Prostate gland (tissue), 2 donors: ENCODE results near the gene MLLT10. TPM values are rescaled to one million over a fixed set of nuclear protein-coding genes. Genes with fewer than 3 reads are reported as not detected.

Experiments
- DNase-seq: peaks from one replicate; pipeline ENCODE4 v3.0.0-alpha.2; 2019; ENCODE audit warnings: low spot score
- H3K27ac ChIP-seq, 2 donors: fragments of 200-600 bp; sonication (generic); 2 replicates each; pipeline ENCODE4 v1.5.1; 2017 to 2019
- H3K27me3 ChIP-seq: fragments of 200-600 bp; sonication (generic); replicated peaks from 2 replicates; pipeline ENCODE4 v1.5.1; 2019; ENCODE audit not compliant: insufficient read depth
- H3K36me3 ChIP-seq, 2 donors: fragments of 200-600 bp; sonication (generic); 1 replicate in 1 of 2; 2 replicates in 1 of 2; pipeline versions ENCODE4 v1.5.1 to v1.8.1; 2017 to 2019
- H3K4me1 ChIP-seq: fragments of 200-600 bp; sonication (generic); replicated peaks from 2 replicates; pipeline ENCODE4 v1.5.1; 2019
- H3K4me3 ChIP-seq, 2 donors: fragments of 200-600 bp; sonication (generic); 2 replicates each; pipeline ENCODE4 v1.5.1; 2017 to 2019
- H3K9me3 ChIP-seq: fragments of 200-600 bp; sonication (generic); 2 replicates; pipeline ENCODE4 v1.5.1; 2017
- CTCF ChIP-seq, 4 experiments: fragments of 200-600 bp in 2 of 4; fragments of 450-650 bp in 2 of 4; sonication (generic) in 2 of 4; IDR thresholded peaks; 1 replicate in 3 of 4; 2 replicates in 1 of 4; pipeline ENCODE4 v1.5.1; 2016 to 2019; ENCODE audit warnings: antibody characterized with exemption in 4 of 4, mild to moderate bottlenecking in 2 of 4, moderate library complexity in 2 of 4
- POLR2A ChIP-seq: fragments of 450-650 bp; IDR thresholded peaks from one replicate; pipeline ENCODE4 v1.6.1; 2016; ENCODE audit warnings: antibody characterized with exemption, mild to moderate bottlenecking
- POLR2AphosphoS5 ChIP-seq: sonication (generic); formaldehyde crosslinking; IDR thresholded peaks from one replicate; pipeline ENCODE4 v1.6.1; 2017; ENCODE audit warnings: antibody characterized with exemption
- WGBS: methylation state at CpG from one replicate; pipeline ENCODE4 v1.1.5; 2018; 5-methylcytosine and 5-hydroxymethylcytosine counted together
- intact Hi-C: fragments of 100-400 bp; cut with DNase I; formaldehyde crosslinking; loops from one replicate; pipeline ENCODE4 v1.14.2; 2022
- microRNA counts, 2 donors: library from miRNA; unstranded; fragments of <30 nt; microRNA quantifications; one replicate each; lab custom pipeline; 2016 to 2017
- microRNA-seq: library from miRNA; unstranded; fragments of <30 nt; microRNA quantifications from one replicate; pipeline ENCODE4, GENCODE V29; 2016
- small RNA-seq, 2 donors: library from RNA; depleted of rRNA; stranded (forward); fragments of <200 nt; gene quantifications; one replicate each; pipeline ENCODE3, GENCODE V24; 2016
- total RNA-seq, 2 donors: library from RNA; depleted of rRNA; stranded (reverse); fragments of >200 nt; gene quantifications; one replicate each; pipeline ENCODE4 v1.1.0, GENCODE V29; 2016

The MLLT10 gene
- total RNA-seq, 2 donors from 2014 or later: 31.2 to 68.3 TPM

GRCh38 chr10:21769041-21769440 is 235.0 kb downstream of the MLLT10 start:
- intact Hi-C loops: no loop called here
- no peaks in the 10 kb centered on the region for H3K4me1 ChIP-seq
- TF ChIP-seq POLR2AphosphoS5 (no peak), CTCF (IDR thresholded peaks at IDR 0.05) (no peak), POLR2A (no peak)
- no peaks in the 10 kb centered on the region for H3K36me3 ChIP-seq
- no peak overlapping the region for H3K4me3 ChIP-seq
- H3K9me3 ChIP-seq: no peaks in the 10 kb centered on the region
- no peak for DNase-seq
- H3K27ac ChIP-seq: no peak overlapping the region
- WGBS: 97% methylated on average over 3 of the region's 3 CpGs
- H3K27me3 ChIP-seq: no peaks in the 10 kb centered on the region

GRCh38 chr10:21771219-21771618 is 237.2 kb downstream of the MLLT10 start:
- no peak for DNase-seq
- Histone ChIP-seq H3K4me3 (no peak overlapping the region), H3K9me3 (no peaks in the 10 kb centered on the region), H3K27ac (no peak overlapping the region), H3K27me3 (no peaks in the 10 kb centered on the region), H3K4me1 (no peaks in the 10 kb centered on the region), H3K36me3 (no peaks in the 10 kb centered on the region)
- intact Hi-C loops: no loop called here
- WGBS: 100% methylated on average over 4 of the region's 4 CpGs
- TF ChIP-seq CTCF (IDR thresholded peaks at IDR 0.05): no peak
- TF ChIP-seq POLR2AphosphoS5: no peak
- no peak for TF ChIP-seq POLR2A

GRCh38 chr10:21776883-21777282 is 242.9 kb downstream of the MLLT10 start:
- no peaks in the 10 kb centered on the region for H3K9me3 ChIP-seq
- no peaks in the 10 kb centered on the region for H3K27me3 ChIP-seq
- 98% methylated on average over 1 of the region's 1 CpG for WGBS
- no peaks in the 10 kb centered on the region for H3K36me3 ChIP-seq
- H3K4me3 ChIP-seq: no peak overlapping the region
- H3K27ac ChIP-seq: no peak overlapping the region
- no peak for DNase-seq
- TF ChIP-seq POLR2A (no peak), CTCF (IDR thresholded peaks at IDR 0.05) (no peak), POLR2AphosphoS5 (no peak)
- no peaks in the 10 kb centered on the region for H3K4me1 ChIP-seq
- intact Hi-C loops: no loop called here

- WGBS: 97% methylated on average over 2 of the region's 2 CpGs
- no peak for TF ChIP-seq POLR2A
- TF ChIP-seq POLR2AphosphoS5: no peak
- TF ChIP-seq CTCF (IDR thresholded peaks at IDR 0.05): no peak
- H3K27me3 ChIP-seq: no peaks in the 10 kb centered on the region
Observed at GRCh38 chr10:21791276-21791675, 257.2 kb downstream of the MLLT10 start.

More at GRCh38 chr10:21791276-21791675, 257.2 kb downstream of the MLLT10 start:
- no peaks in the 10 kb centered on the region for H3K4me1 ChIP-seq
- no peak for DNase-seq
- intact Hi-C loops: no loop called here
- H3K27ac ChIP-seq: no peak overlapping the region
- no peaks in the 10 kb centered on the region for H3K9me3 ChIP-seq
- H3K4me3 ChIP-seq: no peak overlapping the region
- no peaks in the 10 kb centered on the region for H3K36me3 ChIP-seq

MicroRNA genes within 50 kb of the gene (microRNA counts, 767-probe panel; counts per million panel counts)
- microRNA hsa-miR-1915-3p (lab: Ali Mortazavi, UCI): 268 to 431 counts per million in 2 donors

Small RNA genes lying within 50 kb of the gene (microRNA-seq; reads per million reads assigned to microRNA genes)
- gene MIR1915: not detected

Small RNA genes lying within 50 kb of the gene (small RNA-seq; reads per million reads assigned to genes)
- 0 to 0.10 reads per million in 2 donors for gene MIR1915
- gene RN7SKP219: 0 reads per million in 2 donors
- 0 reads per million in 2 donors for gene RNU6-1141P
- gene RNU6-306P: 0 reads per million in 2 donors

Other genes with a start within 250 kb of the MLLT10 start
- gene SKIDA1, start 8.6 kb upstream of the MLLT10 start, total RNA-seq: 1 to 10 TPM; 1.5 to 4.3 TPM